Hepatic stellate cell (primary cell): ENCODE measurements around the gene SEC61A1.

Experiments
- DNase-seq: peaks from one replicate; pipeline ENCODE4 v3.0.0; 2011; ENCODE audit warnings: low spot score

Gene SEC61A1

GRCh38 chr3:128077665-128078064, 25.4 kb downstream of the SEC61A1 start:
- DNase-seq: no peak

DNA sequence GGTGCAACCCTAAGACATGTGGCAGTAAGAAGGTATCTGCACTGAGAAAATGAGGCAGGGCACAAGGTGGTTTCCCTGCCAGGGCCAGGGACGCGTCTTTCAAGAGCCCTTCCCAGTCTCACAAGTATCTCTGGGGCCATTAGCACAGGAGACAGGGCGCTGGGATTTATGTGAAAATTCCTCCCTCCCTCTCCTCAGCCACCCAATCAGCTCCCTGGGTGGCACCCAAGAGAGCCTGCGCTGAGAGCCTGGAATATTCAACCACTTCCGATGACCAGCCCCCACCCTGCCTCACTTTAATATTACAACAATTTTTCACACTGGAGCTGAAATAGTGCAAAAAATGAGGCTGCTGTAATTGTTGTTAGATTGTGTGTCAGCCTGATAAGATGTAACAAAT, 26.1 kb downstream of the SEC61A1 start:
- DNase-seq: no peak

GRCh38 chr3:128078875-128079274, 26.6 kb downstream of the SEC61A1 start:
- DNase-seq: no peak

DNA sequence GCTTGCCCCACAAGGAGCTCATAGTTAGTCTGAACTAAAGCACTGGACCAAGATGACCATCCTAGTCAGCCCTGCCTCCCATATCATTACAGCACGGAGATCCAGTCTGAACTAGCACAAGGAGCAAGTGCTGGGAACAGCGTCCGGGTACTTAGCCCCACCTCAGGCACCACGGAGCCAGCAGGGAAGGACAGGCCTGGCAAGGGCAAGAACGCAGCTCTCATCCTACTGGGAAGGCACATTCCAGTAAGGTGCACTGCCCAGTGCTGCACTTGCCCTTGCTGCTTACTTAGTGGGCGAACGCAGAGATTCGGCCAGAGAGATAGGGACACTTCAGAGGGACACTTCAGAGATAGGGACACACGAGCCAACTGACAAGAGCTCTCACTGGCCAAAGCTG, 27.6 kb downstream of the SEC61A1 start:
- DNase-seq: no peak

GRCh38 chr3:128080323-128081080, 28.3 kb downstream of the SEC61A1 start:
- peak; percentile 81 for DNase-seq

- DNase-seq: no peak
These were observed 29.0 kb downstream of the SEC61A1 start for GRCh38 chr3:128081226-128081625.

- DNase-seq: peak; percentile 69
These were observed 29.6 kb downstream of the SEC61A1 start for GRCh38 chr3:128081846-128082245.

DNA sequence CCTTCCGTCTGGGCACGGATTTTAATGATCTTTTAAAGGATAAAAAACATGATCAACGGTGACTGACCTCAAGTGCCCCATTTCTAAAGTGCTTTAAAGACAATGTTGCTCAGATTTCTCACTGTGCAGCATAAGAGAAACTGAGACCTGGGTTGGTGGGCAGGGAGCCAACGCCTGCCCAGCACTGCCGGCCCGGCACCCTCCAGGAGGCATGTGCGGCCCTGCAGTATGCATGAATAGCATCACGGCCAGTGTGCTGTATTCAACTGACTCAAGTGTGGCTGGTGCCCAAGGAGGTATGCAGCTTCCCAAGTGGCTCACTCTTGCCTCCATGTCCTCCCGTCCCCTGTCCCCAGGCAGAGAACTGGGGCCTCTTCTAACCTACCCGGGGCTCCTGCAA, 30.3 kb downstream of the SEC61A1 start:
- no peak for DNase-seq

DNA sequence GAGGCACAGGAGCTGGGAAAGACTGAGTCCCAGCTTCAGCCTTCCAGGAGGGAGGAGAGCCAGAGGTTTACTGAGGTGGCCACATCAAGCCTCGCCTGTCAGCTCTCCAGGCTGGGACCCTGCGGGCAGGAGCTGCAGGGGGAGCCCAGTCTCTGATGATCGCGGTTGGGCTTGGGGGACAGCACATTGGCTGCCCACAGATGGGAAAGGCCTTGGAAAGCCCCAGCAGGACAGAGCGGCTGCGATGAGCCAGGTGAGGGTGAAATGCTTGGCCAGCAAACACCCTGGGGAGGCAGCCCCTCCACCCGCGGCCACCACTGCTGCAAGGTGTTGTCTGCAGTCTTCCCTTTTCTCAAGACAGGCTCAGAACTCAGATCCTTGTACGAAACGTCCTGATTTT, 31.2 kb downstream of the SEC61A1 start:
- DNase-seq: no peak

GRCh38 chr3:128083980-128084674, 31.9 kb downstream of the SEC61A1 start:
- DNase-seq: peak; percentile 44

GRCh38 chr3:128084675-128085021, 32.4 kb downstream of the SEC61A1 start:
- no peak for DNase-seq

- DNase-seq: no peak
These were observed 36.9 kb downstream of the SEC61A1 start for GRCh38 chr3:128089135-128089534.

GRCh38 chr3:128091586-128091985, 39.3 kb downstream of the SEC61A1 start:
- no peak for DNase-seq

DNA sequence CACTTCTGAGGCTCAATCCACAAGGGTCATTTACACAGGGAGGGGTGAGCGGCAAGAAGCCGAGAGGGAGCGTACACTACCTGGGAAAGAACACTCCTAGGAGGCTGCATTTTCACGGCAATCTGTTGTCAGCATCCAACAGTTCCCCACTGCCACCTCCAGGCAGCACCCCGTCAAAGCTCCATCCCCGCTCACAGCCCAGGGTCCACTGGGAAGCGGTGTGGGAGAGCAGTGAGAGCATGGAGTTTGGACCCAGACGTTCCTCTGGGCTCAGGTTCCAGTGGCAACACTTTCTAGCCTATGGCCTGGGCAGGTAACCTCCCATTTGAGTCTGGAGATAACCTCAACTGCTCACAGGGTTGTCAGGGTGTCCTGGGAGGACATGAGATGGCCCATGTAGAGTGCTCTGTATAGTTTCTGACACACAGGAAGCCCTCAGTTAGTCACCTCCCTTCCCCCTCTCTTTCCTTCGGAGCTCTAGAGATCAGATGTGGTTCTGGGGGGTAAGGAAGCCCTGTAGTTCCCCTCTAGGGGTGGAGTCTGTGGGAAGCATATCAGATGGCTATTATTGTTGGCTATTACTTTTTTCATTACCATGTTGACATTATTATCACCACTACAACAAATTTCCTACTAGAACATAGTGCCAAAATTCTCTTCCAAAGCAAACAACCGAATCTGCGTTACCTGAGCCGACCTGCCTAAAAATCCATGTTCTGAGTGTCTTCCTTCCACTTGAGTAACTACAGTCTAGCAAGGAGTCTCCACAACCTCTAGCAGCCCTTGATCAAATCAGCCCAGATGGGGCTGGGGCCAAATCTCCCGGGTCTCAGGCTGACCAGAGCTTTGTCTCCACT, 42.3 kb downstream of the SEC61A1 start:
- DNase-seq: no peak

- DNase-seq: peak; percentile 86
These were observed 43.0 kb downstream of the SEC61A1 start for GRCh38 chr3:128095222-128095703.

DNA sequence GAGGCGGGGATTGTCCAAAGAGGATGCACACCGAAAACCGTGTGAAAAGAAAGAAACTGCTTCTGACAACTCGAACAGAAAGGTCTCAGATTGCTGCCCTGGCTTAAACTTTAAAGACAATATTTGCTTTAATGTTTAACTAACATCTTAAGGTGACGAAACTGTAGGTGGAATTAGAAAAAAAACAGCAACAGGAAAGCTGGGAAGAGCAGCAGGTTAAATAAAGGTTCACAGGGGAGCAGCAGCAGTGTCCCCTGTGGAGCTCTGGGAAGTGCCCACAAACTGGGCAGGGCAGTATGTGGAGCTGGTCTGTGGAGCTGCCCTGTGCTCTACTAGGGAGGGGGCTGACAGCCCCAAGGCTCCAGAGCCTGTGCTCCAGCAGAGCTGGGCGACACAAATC, 46.0 kb downstream of the SEC61A1 start:
- no peak for DNase-seq

GRCh38 chr3:128100161-128100560, 47.9 kb downstream of the SEC61A1 start:
- DNase-seq: no peak

DNA sequence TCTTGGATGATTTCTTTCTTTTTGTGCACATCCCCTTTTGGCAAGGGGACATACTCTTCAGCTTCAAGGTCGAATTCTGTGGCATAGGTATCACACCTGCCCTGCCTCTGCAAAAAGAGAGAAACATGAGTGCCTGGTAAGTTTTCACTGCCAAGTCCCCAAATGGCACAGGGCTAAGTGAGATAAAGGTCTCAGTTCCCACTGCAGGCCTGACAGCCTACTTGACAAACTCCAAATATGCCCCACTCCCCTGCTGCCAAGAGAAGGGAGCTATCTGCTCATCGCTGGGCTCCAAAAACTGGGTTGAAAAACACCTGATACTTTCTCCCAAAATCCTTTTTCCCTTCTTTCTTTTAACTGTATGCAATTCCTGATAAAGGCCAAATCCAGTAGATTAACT, 48.4 kb downstream of the SEC61A1 start:
- no peak for DNase-seq

DNA sequence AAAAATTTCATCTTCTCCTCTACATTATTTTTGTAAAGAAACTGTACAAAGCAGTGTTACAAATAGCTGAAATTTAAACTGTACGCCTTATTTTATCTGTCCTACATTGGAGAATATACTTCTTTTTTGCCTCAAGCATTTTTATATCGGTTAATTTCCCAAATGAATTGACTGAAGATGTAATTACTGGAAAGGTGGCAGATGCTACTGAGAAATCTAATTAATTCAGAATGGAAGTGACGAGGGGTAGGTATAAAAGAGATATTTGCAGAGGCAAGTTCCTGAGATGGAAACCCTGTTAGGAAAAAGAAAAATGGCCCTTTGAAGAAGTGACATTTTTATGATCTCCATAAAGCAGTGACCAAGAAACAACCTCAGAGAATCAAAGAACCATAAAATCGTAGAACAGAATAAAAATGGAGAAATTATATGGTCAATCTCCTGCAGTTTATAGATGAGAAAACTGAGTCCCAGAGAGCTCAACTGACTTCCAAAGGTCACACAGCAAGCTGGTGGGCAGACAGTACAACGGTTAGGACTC, 51.0 kb downstream of the SEC61A1 start:
- no peak for DNase-seq

GRCh38 chr3:128107834-128108233, 55.6 kb downstream of the SEC61A1 start:
- DNase-seq: no peak

DNA sequence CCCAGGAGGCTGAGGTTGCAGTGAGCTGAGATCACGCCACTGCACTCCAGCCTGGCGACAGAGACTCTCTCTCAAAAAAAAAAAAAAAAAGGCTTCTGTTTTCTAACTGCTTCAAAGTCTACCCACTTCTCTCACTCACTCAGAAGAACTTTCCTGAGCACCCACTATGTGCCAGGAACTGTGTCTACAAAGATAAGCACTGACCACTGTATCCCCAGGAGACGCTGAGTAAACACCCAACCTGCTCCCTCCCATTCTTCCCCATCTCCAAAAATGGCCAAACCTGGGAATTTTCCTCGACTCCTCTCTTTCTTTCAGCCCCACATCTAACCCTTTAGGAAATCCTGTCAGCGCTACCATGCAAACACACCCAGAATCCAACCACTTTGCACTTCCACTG, 58.9 kb downstream of the SEC61A1 start:
- no peak for DNase-seq

GRCh38 chr3:128112357-128112968, 60.2 kb downstream of the SEC61A1 start:
- peak; percentile 79 for DNase-seq
